ENCODE data around the gene TMEM255B.

TMEM255B gene

GRCh38 chr13:113848431-113849260 lies 89.6 kb downstream of the TMEM255B start:
- TF ChIP-seq CTCF (IDR thresholded peaks at IDR 0.05; ENCODE audit: control insufficient read depth, extremely low read depth, insufficient read depth), result no peak
- no peak for DNase-seq (ENCODE audit: low read depth)

GRCh38 chr13:113849546-113849945 lies 90.5 kb downstream of the TMEM255B start:
- H3K4me3 ChIP-seq (ENCODE audit: low read depth, low read length), result no peak overlapping the region
- no peak for TF ChIP-seq CTCF (IDR thresholded peaks at IDR 0.05; ENCODE audit: control insufficient read depth, extremely low read depth, insufficient read depth)
- DNase-seq (ENCODE audit: low read depth), result no peak

More at GRCh38 chr13:113848431-113849260, 89.6 kb downstream of the TMEM255B start:
- H3K4me3 ChIP-seq (ENCODE audit: low read depth, low read length), result no peak overlapping the region

GRCh38 chr13:113849981-113850721 lies 91.1 kb downstream of the TMEM255B start:
- no peak for TF ChIP-seq CTCF (IDR thresholded peaks at IDR 0.05; ENCODE audit: control insufficient read depth, extremely low read depth, insufficient read depth)
- no peak overlapping the region for H3K4me3 ChIP-seq (ENCODE audit: low read depth, low read length)
- no peak for DNase-seq (ENCODE audit: low read depth)

- DNase-seq (ENCODE audit: low read depth), result no peak
- no peak overlapping the region for H3K4me3 ChIP-seq (ENCODE audit: low read depth, low read length)
- no peak for TF ChIP-seq CTCF (IDR thresholded peaks at IDR 0.05; ENCODE audit: control insufficient read depth, extremely low read depth, insufficient read depth)
These were observed 91.9 kb downstream of the TMEM255B start for GRCh38 chr13:113850722-113851479.

- TF ChIP-seq CTCF (IDR thresholded peaks at IDR 0.05; ENCODE audit: control insufficient read depth, extremely low read depth, insufficient read depth), result no peak
- H3K4me3 ChIP-seq (ENCODE audit: low read depth, low read length), result no peak overlapping the region
- no peak for DNase-seq (ENCODE audit: low read depth)
These were observed 92.4 kb downstream of the TMEM255B start for GRCh38 chr13:113851480-113851803.

GRCh38 chr13:113851826-113852535 lies 93.0 kb downstream of the TMEM255B start:
- H3K4me3 ChIP-seq (ENCODE audit: low read depth, low read length), result no peak overlapping the region
- no peak for TF ChIP-seq CTCF (IDR thresholded peaks at IDR 0.05; ENCODE audit: control insufficient read depth, extremely low read depth, insufficient read depth)
- DNase-seq (ENCODE audit: low read depth), result no peak

Data from LNCaP clone FGC (cell line).